Dedifferentiated amniotic fluid mesenchymal stem cell (primary cell): ENCODE data around the gene SLC52A3.

Experiments
- DNase-seq: peaks from one replicate; pipeline ENCODE4 v3.0.0-alpha.2; 2016; ENCODE audit errors: extremely low spot score

SLC52A3 gene

DNA sequence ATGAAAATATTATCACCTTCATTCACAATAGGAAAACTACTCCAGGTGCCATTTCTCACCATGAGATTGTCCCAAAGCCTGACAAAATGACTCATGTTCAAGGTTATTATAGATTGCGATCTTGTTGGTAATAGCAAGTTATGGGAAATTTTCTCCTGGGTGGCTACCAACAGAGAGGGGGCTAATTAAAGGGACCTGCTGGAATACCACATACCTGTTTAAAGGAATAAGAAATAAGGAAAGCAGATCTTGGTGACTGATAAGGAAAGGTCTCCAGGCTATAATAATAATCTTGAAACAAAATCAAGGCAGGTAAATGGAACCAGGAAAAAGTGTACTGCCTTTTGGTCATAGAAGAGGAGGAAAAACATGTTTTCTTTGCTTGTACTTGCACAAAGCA lies 1.4 kb downstream of the SLC52A3 start:
- no peak for DNase-seq

DNA sequence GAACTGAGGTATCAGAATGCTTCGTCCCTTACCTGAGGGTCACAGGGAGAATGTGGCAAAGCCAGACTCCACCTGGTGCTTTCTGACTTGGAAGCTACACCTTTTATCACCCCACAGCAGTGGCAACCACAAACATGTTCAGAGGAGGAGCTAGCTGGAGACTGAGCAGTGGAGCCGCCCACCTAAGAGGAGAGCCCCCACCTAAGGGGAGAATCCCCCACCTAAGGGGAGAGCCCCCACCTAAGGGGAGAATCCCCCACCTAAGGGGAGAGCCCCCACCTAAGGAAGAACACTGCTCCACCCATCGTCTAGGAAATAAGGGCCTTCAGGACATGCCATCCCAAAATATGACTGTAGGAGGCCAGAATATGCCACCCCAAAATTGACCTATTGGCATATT lies 4.0 kb downstream of the SLC52A3 start:
- DNase-seq, result no peak

DNA sequence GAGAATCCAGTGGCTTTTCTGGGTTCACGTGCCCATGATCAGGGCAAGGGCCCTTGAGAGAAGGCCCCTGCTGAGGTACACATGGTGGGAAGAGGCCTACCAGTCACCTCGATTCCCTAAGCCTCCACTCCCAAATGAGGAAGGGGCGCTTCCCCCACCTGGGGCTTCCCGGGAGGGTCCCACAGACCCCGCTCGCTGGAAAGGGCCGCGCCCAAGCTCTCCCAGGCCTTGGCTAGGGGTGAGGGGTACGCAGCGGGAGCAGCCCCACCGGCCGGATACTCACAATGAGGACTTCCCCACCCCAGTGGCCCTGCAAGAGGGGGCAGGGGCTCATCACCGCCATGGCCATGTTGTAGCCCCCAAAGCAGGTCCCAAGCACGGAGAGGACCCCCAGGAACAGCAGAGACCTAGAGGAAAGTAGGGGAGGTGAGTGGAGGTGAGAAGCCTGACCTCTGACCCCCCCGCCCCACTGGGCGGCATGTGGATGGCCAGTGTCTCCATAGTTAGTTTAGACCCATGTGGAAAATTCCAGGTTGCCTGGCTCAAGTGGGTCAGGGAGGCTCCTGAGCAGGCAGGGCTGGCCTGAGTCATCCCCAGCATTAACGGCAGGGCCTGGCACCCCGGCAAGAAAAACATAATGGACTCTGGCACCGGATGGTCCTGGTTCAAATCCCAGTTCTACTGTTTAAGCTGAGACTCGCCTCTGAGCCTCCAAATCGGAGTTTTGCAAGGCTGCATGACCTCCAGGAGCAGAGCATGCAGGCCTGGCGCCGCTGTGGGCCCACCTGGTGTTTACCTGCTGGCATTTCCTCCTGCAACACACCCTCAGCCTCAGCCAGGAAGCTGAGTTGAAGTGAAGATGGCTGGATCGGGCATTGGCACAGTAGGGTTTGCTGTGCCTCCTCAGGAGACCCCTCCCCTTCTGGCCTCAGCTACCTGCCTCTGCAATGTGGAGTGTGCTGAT lies 6.6 kb downstream of the SLC52A3 start:
- no peak for DNase-seq

DNA sequence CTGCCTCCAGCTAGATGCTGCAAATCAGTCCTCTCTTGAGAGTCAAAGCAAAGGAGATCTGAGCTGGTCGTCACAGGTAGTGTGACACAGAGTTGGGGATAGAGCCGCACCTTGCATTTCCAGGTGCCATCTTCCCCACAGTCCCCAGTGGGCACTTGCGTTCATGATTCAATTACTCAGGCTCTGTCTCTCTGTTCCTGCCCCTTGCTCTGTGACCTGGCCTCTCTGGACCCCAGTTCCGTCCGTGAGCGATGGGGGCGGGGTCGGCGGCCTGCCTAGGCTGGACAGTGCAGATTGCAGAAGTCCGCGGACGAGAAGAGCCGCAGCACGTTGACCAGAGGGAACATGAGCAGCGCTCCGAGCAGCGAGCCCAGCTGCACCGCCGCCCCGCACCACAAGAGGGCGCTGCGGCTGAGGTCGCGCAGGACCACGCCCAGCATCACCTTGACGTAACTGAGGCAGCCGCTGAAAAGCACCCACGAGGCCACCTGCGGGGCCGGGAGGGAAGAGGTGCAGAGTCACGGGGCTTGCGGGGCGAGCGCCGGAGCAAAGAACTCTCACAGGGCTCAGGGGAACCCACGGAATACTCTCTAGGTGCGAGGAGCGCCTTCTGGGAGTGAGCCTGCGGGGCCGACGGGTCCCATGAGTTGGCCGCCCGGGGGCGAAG lies 7.4 kb downstream of the SLC52A3 start:
- no peak for DNase-seq

DNA sequence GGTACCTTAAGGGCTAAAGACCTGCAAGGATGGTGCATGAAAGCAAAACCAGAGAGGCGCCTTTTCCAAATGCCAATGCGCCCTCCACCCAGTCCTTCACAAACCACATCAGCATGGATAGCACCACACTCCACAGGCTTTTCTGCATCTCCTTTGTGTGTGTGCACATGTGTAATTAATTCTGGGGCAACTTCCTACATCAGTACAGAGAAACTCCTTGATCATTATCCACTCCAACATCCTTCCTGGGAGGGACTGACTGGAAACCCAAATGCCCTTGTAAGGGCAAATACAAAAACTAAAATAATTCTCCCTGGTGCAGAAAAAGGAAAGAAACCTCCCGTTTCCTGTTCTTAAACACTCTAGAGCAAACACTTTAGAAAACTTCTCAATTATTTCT lies 10.8 kb downstream of the SLC52A3 start:
- no peak for DNase-seq

DNA sequence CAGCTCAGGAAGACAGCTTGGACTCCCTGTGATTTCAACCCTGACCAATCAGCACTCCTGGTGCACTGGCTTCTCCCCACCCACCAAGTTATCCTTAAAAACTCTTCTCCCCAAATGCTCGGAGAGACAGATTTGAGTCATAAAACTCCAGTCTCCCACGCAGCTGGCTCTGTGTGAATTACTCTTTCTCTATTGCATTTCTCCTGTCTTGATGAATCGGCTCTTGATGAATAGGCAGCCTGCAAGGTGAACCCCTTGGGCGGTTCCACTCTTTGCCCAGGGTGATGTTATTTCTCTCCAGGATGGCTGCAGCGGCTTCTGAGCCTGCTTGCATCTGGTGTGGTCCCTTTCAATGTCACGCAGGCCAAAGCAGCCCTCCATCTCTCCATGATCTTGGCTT lies 12.4 kb downstream of the SLC52A3 start:
- DNase-seq, result no peak

DNA sequence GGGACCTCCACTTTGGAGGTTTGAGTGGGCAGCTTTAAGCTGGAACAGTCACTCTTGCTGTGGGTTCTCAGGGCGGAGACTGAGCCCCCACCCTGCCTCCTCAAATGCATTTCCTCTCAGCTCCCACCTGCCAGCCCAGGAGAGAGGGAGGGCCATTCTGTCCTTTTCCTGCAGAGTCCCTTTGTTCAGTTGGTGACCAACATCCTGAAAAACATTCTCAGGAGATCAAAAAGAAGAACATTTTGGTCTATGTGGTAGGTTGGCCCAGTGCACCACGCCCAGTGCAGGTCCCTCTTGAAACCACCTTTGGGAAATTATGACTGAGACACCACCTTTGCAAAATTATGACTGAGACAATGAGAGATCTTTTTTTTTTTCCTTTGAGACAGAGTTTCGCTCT lies 13.4 kb downstream of the SLC52A3 start:
- no peak for DNase-seq

DNA sequence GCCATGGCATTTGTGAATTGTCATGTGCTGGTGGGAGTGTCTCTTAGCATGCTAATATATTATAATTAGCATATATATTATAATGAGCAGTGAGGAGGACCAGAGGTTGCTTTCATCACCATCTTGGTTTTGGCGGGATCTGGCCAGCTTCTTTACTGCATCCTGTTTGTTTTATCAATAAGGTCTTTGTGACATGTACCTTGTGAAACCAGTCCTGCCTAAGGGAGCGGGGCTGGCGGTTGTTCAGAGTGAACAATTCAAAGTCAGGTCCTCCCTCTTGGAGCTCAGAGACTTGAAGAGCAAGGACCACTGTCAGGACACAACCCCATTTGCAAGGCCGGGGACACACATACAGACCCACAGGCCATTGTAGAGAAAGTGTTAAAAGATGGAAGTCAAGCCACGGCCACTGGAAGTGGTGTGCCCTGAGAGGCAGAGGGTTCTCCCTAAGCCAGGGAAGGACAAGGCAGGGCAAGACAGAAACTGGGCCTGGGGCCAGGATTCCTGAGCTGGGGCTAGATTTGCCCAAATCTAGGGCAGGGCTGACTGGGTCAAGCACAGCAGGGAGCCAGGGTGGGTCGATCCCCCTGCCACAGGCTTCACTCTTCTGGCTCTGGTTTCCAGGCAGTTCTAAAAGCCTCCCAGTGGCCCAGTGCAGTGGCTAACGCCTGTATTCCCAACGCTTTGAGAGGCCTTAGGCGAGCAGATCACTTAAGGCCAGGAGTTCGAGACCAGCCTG lies 14.2 kb downstream of the SLC52A3 start:
- no peak for DNase-seq

DNA sequence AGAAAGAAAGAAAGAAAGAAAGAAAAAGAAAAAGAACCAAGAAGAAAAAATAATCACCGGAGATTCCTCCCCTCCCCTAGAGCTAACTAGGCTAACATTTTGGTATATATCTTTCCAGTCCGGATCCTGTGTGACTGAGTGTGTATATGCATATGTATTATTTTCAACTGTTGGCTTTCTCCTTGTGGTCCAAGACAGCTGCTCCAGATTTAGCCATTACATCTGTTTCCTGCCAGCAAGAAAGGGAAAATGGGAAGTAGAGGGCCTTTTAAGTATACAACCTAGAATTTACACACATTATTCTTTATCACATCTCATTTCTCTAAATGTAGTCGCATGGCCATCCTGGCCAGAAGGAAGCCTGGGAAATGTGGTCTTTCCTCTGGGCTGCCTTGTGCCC lies 15.2 kb downstream of the SLC52A3 start:
- DNase-seq, result no peak

DNA sequence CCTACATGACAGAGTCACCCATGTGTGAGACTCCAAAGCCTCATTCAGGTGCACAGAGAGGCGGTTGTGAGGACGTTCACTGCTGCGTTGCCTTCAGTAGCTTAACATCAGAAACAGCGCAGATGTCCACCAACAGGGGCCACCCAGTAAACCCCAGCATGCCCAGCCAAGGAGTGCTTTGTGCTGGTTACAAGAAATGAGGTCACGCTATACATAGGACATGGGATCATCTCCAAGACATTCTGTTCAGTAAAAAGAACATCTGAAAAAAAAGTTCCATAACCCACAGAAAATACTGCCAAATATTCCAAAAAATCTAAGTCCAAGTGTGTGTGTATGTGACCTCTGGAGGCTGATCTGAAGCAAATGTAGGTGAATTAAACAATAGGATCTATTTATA lies 16.0 kb downstream of the SLC52A3 start:
- DNase-seq, result no peak

DNA sequence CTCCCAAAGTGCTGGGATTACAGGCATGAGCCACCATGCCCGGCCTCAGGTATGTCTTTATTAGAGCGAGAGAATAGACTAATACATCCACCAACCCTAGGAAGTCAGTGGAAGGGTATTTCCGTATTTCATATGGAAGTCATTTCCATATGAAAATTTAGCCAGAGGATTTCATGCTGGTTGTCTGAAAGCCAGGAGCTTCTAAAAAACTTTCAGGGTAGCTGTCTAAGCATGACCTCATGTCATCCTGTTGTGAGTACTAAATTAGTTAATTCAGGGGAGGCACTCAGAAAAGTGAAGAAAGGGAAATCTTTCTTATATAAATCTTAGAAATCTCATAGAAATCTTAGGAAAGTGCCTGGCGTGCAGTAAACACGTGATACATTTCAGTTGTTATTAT lies 16.5 kb downstream of the SLC52A3 start:
- no peak for DNase-seq

DNA sequence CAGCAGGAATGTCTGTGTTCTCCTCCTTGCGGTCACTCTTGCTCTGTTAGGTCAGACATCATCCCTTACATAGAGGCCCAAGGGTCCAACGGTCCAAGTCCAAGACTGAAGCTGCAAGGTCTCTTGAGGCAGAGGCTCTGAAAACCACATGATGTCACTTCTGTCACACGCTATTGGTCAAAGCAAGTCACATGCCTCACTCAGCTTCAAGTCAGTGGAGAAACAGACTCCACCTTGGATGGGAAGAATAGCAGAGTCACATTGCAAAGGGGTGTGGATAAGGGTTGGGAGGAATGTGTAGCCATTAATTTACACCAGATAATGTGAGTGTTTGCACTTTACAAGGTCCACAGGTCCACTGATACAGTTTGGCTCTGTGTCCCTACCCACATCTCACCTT lies 17.5 kb downstream of the SLC52A3 start:
- no peak for DNase-seq

DNA sequence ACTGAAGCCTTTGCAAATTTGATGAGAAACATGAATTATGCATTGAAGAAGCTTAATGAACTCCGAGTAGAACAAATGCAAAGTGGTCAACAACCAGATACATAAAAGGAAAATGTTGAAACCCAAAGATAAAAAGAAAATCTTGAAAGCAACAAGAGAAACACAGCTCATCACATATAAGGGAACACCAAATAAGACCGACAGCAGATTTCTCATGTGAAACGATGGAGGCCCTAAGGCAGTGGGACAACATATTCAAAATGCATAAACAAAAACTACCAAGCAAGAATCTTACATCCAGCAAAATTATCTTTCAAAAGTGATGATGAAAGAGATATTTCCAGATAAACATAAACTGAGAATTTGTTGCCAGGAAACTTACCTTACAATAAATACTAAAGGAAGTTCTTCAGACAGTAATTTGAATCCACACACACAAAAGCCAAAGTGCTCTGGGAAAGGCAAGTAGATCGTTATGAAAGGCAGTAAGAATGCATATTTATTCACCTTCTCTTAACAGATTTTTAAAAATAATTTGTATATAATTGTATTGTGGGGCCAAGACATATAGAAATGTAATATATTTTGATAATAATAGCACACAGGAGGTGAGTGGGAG lies 22.5 kb downstream of the SLC52A3 start:
- no peak for DNase-seq

DNA sequence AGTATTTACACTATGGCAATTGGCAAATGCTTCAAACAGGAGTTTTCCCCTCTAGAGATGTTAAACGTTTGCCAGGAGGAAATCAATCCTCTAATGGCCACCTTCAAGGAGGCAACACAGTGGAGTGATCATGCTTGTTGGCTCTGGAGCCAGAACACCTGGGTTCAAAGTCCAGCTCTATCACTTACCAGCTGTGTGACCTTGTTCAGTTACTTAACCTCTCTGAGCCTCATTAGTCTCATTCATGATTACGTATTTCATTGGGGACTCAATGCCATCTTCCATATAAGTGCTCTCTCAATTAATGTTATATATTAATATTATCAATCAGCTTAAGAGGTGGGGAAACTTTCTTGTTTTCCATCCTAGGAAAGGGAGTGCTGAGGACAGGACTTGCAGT lies 26.1 kb downstream of the SLC52A3 start:
- DNase-seq, result no peak

DNA sequence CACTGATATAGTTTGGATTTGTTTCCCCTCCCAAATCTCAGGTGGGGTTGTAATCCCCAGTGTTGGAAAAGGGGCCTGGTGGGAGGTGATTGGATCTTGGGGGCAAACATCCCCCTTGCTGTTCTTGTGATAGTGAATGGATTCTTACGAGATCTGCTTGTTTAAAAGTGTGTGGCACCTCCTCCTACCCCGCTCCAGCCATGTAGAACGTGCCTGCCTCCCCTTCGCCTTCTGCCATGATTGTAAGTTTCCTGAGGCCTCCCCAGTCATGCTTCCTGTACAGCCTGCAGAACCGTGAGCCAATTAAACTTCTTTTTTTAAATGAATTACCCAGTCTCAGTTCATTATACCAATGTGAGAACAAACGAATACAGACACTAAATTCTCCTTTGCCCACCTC lies 26.7 kb downstream of the SLC52A3 start:
- DNase-seq, result no peak

DNA sequence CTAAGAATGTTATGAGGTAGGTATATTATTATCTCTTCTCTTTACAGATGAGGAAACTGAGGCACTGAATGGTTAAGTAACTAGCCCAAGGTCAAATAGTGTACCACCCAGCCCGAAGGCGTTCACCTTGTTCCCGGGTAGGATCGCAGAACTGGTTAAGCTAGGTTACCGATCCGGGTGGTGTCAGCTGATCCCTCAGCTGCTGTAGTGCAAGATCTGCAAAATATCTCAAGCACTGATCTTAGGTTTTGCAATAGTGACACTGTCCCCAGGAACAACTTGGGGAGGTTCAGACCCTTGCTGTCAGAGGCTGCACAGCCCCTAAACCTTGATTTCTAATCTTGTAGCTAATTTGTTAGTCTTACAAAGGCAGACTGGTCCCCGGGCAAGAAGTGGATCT lies 28.1 kb downstream of the SLC52A3 start:
- DNase-seq, result no peak

DNA sequence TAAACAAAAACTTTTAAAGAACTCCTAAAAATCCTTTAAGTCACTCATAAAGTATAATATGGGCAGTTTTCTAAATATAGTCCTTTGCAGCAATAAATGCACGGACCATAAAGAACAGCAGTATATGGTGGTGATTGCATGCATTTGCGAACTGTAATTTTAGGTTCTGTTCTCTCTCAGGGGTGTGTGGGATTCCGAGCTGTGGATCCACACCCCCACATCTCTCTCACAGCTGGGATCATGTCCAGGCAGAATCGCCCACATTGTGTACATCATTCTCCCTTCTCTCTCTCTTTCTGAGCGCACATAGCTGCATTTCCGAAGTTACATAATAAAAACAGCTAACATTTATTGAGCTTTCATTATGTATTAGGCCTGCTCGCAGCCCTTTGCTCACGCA lies 28.6 kb downstream of the SLC52A3 start:
- no peak for DNase-seq

DNA sequence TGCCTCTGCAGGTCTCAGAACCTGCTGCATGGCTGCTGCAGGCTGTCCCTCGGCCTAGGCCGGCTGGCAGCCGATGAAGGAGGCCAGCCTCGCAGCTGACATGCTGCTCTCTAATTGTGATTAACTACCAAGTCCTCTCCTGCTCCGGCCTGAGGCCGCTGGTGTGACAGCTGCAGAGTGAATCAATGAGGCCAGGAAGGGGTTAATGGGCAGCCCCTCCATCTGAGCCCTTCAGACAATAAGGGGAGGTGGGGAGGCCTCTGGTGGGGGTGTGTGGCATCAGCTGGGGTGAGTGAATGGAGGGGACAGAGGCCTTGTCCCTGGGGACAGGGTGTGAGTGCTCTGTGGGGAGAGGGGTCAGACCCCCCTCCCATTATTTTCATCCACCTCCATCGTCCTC lies 34.4 kb downstream of the SLC52A3 start:
- DNase-seq, result no peak

DNA sequence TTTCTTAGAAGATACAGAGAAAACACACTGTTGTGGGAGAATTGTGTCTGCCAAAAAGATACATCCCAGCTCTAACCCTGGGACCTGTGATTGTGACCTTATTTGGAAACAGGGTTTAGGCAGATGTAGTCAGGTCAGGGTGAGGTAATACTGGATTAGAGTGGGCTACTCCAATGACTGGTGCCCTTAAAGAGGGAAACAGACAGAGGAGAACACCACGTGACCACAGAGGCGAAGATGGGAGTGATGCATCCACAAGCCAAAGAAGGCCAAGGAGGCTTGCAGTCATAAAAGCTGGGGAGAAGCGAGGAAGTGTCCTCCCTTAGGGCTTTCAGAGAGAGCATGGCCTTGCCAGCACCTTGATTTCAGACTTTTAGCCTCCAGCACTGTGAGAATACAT lies 35.6 kb downstream of the SLC52A3 start:
- no peak for DNase-seq

DNA sequence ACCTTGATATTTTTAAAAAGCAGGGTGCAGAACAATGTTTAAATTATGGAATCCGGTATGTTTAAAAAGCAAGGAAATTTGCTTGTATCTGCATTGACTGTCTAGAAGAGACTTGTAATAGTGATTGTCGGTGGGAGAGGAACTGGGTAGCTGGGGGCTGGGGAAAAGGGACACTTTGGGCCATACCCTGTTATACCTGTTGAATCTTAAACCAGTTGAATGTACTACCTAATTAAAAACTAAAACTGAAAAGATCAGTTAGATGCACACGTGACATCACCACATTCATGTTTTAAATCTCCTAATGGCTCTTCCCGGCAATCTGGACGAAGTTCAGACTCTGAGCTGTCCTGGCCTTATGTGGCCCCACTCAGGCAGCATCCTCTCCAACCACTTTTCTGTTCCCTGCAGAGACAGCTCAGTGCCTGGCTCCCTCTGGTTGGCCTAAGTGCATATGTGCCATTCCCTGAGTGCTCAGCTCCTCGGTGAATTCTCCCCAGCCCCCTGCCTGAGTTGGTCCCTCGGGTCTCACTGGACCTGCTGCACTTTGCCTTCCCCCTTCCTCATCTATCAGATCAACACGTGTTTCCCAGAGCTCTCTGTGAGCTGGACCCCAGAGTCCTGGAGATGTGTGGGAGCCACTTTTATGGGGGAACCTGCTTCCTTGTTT lies 36.3 kb downstream of the SLC52A3 start:
- DNase-seq, result no peak

DNA sequence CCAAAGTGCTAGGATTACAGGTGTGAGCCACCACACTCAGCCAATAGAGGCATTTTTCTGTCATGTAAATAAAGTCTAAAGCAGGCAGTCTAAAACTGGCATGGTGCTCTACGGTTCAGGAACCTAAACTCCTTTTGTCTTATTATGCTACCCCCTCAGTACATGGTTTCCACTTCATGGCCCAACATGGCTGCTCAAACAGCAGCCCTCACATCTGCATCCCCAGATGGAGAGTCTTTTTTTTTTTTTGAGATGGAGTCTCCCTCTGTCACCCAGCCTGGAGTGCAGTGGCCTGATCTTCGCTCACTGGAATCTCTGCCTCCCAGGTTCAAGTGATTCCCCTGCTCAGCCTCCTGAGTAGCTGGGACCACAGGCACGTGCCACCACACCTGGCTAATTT lies 38.3 kb downstream of the SLC52A3 start:
- no peak for DNase-seq
